Liver (tissue), 3 donors: ENCODE measurements around the gene PRPF19.

Experiments used
- CTCF ChIP-seq: fragments of 150-350 bp; IDR thresholded peaks from 2 replicates; pipeline ENCODE4 v1.5.1; 2017; ENCODE audit warnings: improper control_type of control experiment, low read depth, low read length; ENCODE audit not compliant: missing input control
- HNF4A ChIP-seq, 2 donors: conservative IDR thresholded peaks; 2 replicates each; pipeline ENCODE4 v1.6.1; 2016; ENCODE audit warnings: antibody characterized with exemption in 2 of 2, mild to moderate bottlenecking in 2 of 2
- SP1 ChIP-seq: IDR thresholded peaks from 2 replicates; pipeline ENCODE4 v1.6.1; 2018; ENCODE audit warnings: antibody characterized with exemption, mild to moderate bottlenecking
- donor health status: healthy.
- donor health status: healthy.

- TF ChIP-seq HNF4A (conservative IDR thresholded peaks at IDR 0.05) (no peak), CTCF (no peak), SP1 (no peak)
These were observed 3.8 kb downstream of the PRPF19 start for GRCh38 chr11:60902625-60903024.
